ENCODE results near the gene PLK3.

- TF ChIP-seq CTCF (IDR thresholded peaks at IDR 0.05; ENCODE audit: low read depth, low read length) (no peak), EZH2phosphoT487 (IDR thresholded peaks at IDR 0.05; ENCODE audit: low read depth) (no peak)
Measured at GRCh38 chr1:44760876-44761275, 39.3 kb upstream of the PLK3 start.
